Caco-2 (cell line): ENCODE data around the gene TAF6L. TPM values are rescaled to one million over a fixed set of nuclear protein-coding genes. Genes with fewer than 3 reads are reported as not detected.

ENCODE experiments used
- BruUV-seq: library from RNA; stranded (reverse); fragments of 400-500 nt; replicated peaks from 2 replicates; lab custom pipeline; 2021; lab: Mats Ljungman, UMichigan
- CTCF ChIA-PET: fragments of 300-600 bp; sonication (Branson Sonifier 250); formaldehyde crosslinking; loops from one replicate; lab custom pipeline; 2022; ENCODE audit warnings: antibody characterized with exemption; lab: Charles Lee
- POLR2A ChIA-PET: fragments of 300-600 bp; sonication (Branson Sonifier 250); formaldehyde crosslinking; loops from one replicate; lab custom pipeline; 2022; ENCODE audit warnings: antibody characterized with exemption; lab: Charles Lee
- DNase-seq, 2 experiments: peaks; one replicate each; pipeline versions ENCODE4 v3.0.0 to v3.0.0-alpha.2; 2020 to 2022
- H3K27me3 ChIP-seq: replicated peaks from 2 replicates; pipeline ENCODE4 v1.6.0; 2011; ENCODE audit warnings: low read length; ENCODE audit not compliant: control insufficient read depth, insufficient read depth
- H3K36me3 ChIP-seq: 2 replicates; pipeline ENCODE4 v1.5.1; 2011; ENCODE audit warnings: low read length; ENCODE audit not compliant: control insufficient read depth, insufficient read depth
- H3K4me1 ChIP-seq: fragments of 250-450 bp; sonication (Bioruptor Pico); 2 replicates; pipeline ENCODE4 v1.5.1; 2020; ENCODE audit warnings: mild to moderate bottlenecking
- H3K4me3 ChIP-seq: 2 replicates; pipeline ENCODE4 v1.5.1; 2011; ENCODE audit warnings: low read depth, mild to moderate bottlenecking, control low read depth, low read length
- H3K9me3 ChIP-seq: fragments of 250-450 bp; sonication (Bioruptor Pico); 2 replicates; pipeline ENCODE4 v1.5.1; 2020; ENCODE audit warnings: mild to moderate bottlenecking, moderate library complexity
- H3K27ac Mint-ChIP-seq: one replicate; pipeline ENCODE4 v1.8.0; 2022; ENCODE audit warnings: mixed read lengths; ENCODE audit not compliant: unreplicated experiment
- H3K27me3 Mint-ChIP-seq: one replicate; pipeline ENCODE4 v1.8.0; 2022; ENCODE audit warnings: mixed read lengths; ENCODE audit not compliant: insufficient read depth, unreplicated experiment
- H3K36me3 Mint-ChIP-seq: one replicate; pipeline ENCODE4 v1.8.0; 2022; ENCODE audit warnings: mild to moderate bottlenecking, mixed read lengths; ENCODE audit not compliant: insufficient read depth, unreplicated experiment
- H3K4me1 Mint-ChIP-seq: one replicate; pipeline ENCODE4 v1.8.0; 2022; ENCODE audit warnings: low read depth, mixed read lengths; ENCODE audit not compliant: unreplicated experiment
- H3K4me3 Mint-ChIP-seq: one replicate; pipeline ENCODE4 v1.8.0; 2022; ENCODE audit warnings: mild to moderate bottlenecking, moderate library complexity, mixed read lengths; ENCODE audit not compliant: unreplicated experiment
- H3K9me3 Mint-ChIP-seq: one replicate; pipeline ENCODE4 v1.8.0; 2022; ENCODE audit warnings: mixed read lengths; ENCODE audit not compliant: unreplicated experiment
- intact Hi-C: fragments of 100-400 bp; cut with micrococcal nuclease; formaldehyde crosslinking; loops from one replicate; pipeline ENCODE4 v1.10.0; 2022; ENCODE audit not compliant: unreplicated experiment
- total RNA-seq: library from RNA; stranded (reverse); gene quantifications from 2 replicates; pipeline ENCODE4 v1.2.3, GENCODE V29; 2022
- TF ChIP-seq, protein P1 (sequence below), 2 experiments: fragments of 200-600 bp in 1 of 2; IDR thresholded peaks; 1 replicate in 1 of 2; 2 replicates in 1 of 2; pipeline versions ENCODE4 v1.5.1 to v1.8.0; 2011 to 2022; ENCODE audit warnings: antibody characterized with exemption in 1 of 2, control low read depth in 1 of 2, inconsistent platforms in 1 of 2, low read depth in 1 of 2, low read length in 1 of 2, mild to moderate bottlenecking in 1 of 2, moderate library complexity in 1 of 2; ENCODE audit not compliant: insufficient read depth in 1 of 2, severe bottlenecking in 1 of 2, unreplicated experiment in 1 of 2

TAF6L gene
- total RNA-seq, 1 experiment from 2014 or later, result 26.8 TPM

DNA sequence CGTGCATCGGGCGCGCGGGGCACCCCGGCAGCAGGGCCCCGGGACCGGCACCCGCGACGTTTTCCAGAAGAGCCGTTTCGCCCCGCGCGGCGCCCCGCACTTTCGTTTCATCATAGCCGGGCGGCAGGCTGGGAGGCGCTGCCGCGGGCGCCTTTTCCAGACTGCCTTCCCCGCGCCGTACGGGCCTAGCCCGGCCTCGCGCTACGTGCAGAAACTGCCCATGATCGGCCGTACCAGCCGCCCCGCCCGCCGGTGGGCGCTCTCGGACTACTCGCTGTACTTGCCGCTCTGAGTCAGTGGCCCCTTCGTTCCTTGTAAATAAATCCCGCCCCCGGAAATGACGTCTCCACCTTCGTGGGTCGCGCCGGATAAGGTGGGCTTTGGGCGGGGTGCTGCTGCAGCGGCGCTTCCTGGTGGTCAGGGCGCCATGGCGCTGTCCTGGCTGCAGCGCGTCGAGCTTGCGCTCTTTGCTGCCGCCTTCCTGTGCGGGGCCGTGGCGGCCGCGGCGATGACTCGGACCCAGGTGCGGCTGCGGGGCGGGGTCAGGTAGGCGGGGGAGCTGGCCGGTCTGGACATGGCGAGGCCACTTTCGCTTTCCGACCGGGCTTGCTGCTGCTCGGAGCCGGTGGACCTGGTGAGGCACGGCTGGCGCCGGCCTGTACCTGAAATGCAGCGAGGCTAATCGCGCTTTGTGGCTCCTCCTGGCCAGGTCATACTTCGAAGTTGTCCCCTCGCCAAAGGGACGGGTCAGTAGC lies 16.0 kb downstream of the TAF6L start, which contains the start of gene TMEM179B:
Gene TMEM179B, plus strand, starts transcription at position 398 of the 755 bp plus-strand sequence. Its CDS starts 30 bp downstream, at position 428.
- intact Hi-C loops, result loop anchor here (1.0 to 2.0 kb wide), 6 partner anchors 18 to 94 kb away; partner anchors contain the start of genes NXF1, POLR2G, SLC3A2 and STX5
- H3K4me1 Mint-ChIP-seq, result peaks cover 9% of the 10 kb centered on the region
- H3K36me3 ChIP-seq, result 0 out of 2 replicates have a peak, but pooled peaks cover 6% of the 10 kb centered on the region
- BruUV-seq, result no TSS peak
- H3K4me3 Mint-ChIP-seq, result peak within 1 kb of the TSS; percentile 91
- H3K36me3 Mint-ChIP-seq, result peaks cover 67% of the 10 kb centered on the region
- peak; percentile 98 for DNase-seq
- CTCF ChIA-PET, result interaction anchor here (0.5 to 2.3 kb wide), 40 partner anchors 9 to 220 kb away, joined by 3 to 48 read pairs (median 5); partner anchors contain the start of genes C11orf98, CSKMT, EEF1G and HNRNPUL2
- H3K4me3 ChIP-seq, result peak within 1 kb of the TSS; percentile 79
- peak within 1 kb of the TSS; percentile 95 for H3K27ac Mint-ChIP-seq
- POLR2A ChIA-PET, result interaction anchor here (0.6 to 2.5 kb wide), 20 partner anchors 9 to 1454 kb away, joined by 3 to 20 read pairs (median 6); partner anchors contain the start of genes B3GAT3, EEF1G, FKBP2 and HNRNPUL2
- no peaks in the 10 kb centered on the region for H3K27me3 Mint-ChIP-seq
- no peaks in the 10 kb centered on the region for H3K9me3 ChIP-seq
- TF ChIP-seq, protein P1, sequence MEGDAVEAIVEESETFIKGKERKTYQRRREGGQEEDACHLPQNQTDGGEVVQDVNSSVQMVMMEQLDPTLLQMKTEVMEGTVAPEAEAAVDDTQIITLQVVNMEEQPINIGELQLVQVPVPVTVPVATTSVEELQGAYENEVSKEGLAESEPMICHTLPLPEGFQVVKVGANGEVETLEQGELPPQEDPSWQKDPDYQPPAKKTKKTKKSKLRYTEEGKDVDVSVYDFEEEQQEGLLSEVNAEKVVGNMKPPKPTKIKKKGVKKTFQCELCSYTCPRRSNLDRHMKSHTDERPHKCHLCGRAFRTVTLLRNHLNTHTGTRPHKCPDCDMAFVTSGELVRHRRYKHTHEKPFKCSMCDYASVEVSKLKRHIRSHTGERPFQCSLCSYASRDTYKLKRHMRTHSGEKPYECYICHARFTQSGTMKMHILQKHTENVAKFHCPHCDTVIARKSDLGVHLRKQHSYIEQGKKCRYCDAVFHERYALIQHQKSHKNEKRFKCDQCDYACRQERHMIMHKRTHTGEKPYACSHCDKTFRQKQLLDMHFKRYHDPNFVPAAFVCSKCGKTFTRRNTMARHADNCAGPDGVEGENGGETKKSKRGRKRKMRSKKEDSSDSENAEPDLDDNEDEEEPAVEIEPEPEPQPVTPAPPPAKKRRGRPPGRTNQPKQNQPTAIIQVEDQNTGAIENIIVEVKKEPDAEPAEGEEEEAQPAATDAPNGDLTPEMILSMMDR (IDR thresholded peaks at IDR 0.05; ENCODE audit: insufficient read depth in 1 of 2, low read depth in 1 of 2, low read length in 1 of 2, severe bottlenecking in 1 of 2, unreplicated experiment in 1 of 2), result peak; percentile 24 to 82
- peaks cover 7% of the 10 kb centered on the region for H3K4me1 ChIP-seq
- no peaks in the 10 kb centered on the region for H3K27me3 ChIP-seq
- no peaks in the 10 kb centered on the region for H3K9me3 Mint-ChIP-seq

- intact Hi-C loops, result no loop called here
- ChIA-PET CTCF (interaction anchor here (0.8 kb wide), 1 partner anchor 67 kb away, joined by 3 read pairs; no protein-coding TSS in a partner anchor), POLR2A (interaction anchor here (0.8 kb wide), 1 partner anchor 42 kb away, joined by 3 read pairs; no protein-coding TSS in a partner anchor)
- Mint-ChIP-seq H3K9me3 (no peaks in the 10 kb centered on the region), H3K4me1 (peaks cover 9% of the 10 kb centered on the region), H3K27ac (peak overlapping the region; percentile 93), H3K36me3 (peaks cover 70% of the 10 kb centered on the region), H3K27me3 (no peaks in the 10 kb centered on the region), H3K4me3 (peak overlapping the region; percentile 91)
- TF ChIP-seq, protein P1 (IDR thresholded peaks at IDR 0.05; ENCODE audit: insufficient read depth in 1 of 2, low read depth in 1 of 2, low read length in 1 of 2, severe bottlenecking in 1 of 2, unreplicated experiment in 1 of 2), result no peak
- H3K27me3 ChIP-seq, result no peaks in the 10 kb centered on the region
- H3K4me3 ChIP-seq, result no peak overlapping the region
- no peak for DNase-seq
- H3K36me3 ChIP-seq, result 0 out of 2 replicates have a peak, but pooled peaks cover 6% of the 10 kb centered on the region
- no peaks in the 10 kb centered on the region for H3K9me3 ChIP-seq
- BruUV-seq, result no TSS peak
- H3K4me1 ChIP-seq, result peaks cover 9% of the 10 kb centered on the region
Observed at GRCh38 chr11:62788991-62789390, 17.8 kb downstream of the TAF6L start.

GRCh38 chr11:62789576-62789975 lies 18.4 kb downstream of the TAF6L start:
- POLR2A ChIA-PET, result interaction anchor here (0.8 kb wide), 1 partner anchor 42 kb away, joined by 3 read pairs; no protein-coding TSS in a partner anchor
- no peaks in the 10 kb centered on the region for H3K27me3 Mint-ChIP-seq
- Histone ChIP-seq H3K4me1 (peaks cover 9% of the 10 kb centered on the region), H3K36me3 (peaks cover 6% of the 10 kb centered on the region; the same call in 1 of the 2 replicates), H3K4me3 (no peak overlapping the region), H3K27me3 (no peaks in the 10 kb centered on the region), H3K9me3 (no peaks in the 10 kb centered on the region)
- CTCF ChIA-PET, result interaction anchor here (0.8 kb wide), 1 partner anchor 66 kb away, joined by 3 read pairs; no protein-coding TSS in a partner anchor
- peak overlapping the region; percentile 91 for H3K4me3 Mint-ChIP-seq
- H3K4me1 Mint-ChIP-seq, result peaks cover 12% of the 10 kb centered on the region
- TF ChIP-seq, protein P1 (IDR thresholded peaks at IDR 0.05; ENCODE audit: insufficient read depth in 1 of 2, low read depth in 1 of 2, low read length in 1 of 2, severe bottlenecking in 1 of 2, unreplicated experiment in 1 of 2), result no peak
- H3K9me3 Mint-ChIP-seq, result no peaks in the 10 kb centered on the region
- peak overlapping the region; percentile 93 for H3K27ac Mint-ChIP-seq
- intact Hi-C loops, result no loop called here
- DNase-seq, result no peak
- BruUV-seq, result no TSS peak
- H3K36me3 Mint-ChIP-seq, result peaks cover 76% of the 10 kb centered on the region
